Tibial nerve (tissue), 3 donors: Measurements from ENCODE around the gene DOCK9.

ENCODE experiments used
- CTCF ChIP-seq, 5 experiments: fragments of 200-600 bp in 3 of 5; fragments of 450-650 bp in 2 of 5; sonication (generic) in 3 of 5; IDR thresholded peaks; one replicate each; pipeline ENCODE4 v1.5.1; 2016 to 2019; ENCODE audit warnings: antibody characterized with exemption in 5 of 5, mild to moderate bottlenecking in 3 of 5, moderate library complexity in 2 of 5
- POLR2A ChIP-seq, 2 donors: fragments of 450-650 bp; IDR thresholded peaks; one replicate each; pipeline ENCODE4 v1.6.1; 2017; ENCODE audit warnings: antibody characterized with exemption in 2 of 2, mild to moderate bottlenecking in 2 of 2, moderate library complexity in 2 of 2

GRCh38 chr13:98885600-98885999 is 92.3 kb downstream of the DOCK9 start:
- TF ChIP-seq CTCF (IDR thresholded peaks at IDR 0.05) (no peak), POLR2A (IDR thresholded peaks at IDR 0.05) (no peak)
